HEK293 (cell line): Measurements from ENCODE around the gene ALDH3A1.

ENCODE experiments used
- CTCF ChIP-seq: fragments of 450-650 bp; formaldehyde crosslinking; IDR thresholded peaks from 2 replicates; pipeline ENCODE4 v1.5.1; 2016; ENCODE audit warnings: missing biosample characterization, missing genetic modification characterization
- MEIS1 ChIP-seq: sonication (generic); formaldehyde crosslinking; IDR thresholded peaks from 2 replicates; pipeline ENCODE4 v1.8.1; 2022; ENCODE audit warnings: missing genetic modification reagents, mild to moderate bottlenecking, borderline replicate concordance
- ZNF596 ChIP-seq: fragments of 450-650 bp; IDR thresholded peaks from 2 replicates; pipeline ENCODE4 v1.5.0; 2018; ENCODE audit warnings: missing biosample characterization, mild to moderate bottlenecking, missing genetic modification characterization, moderate library complexity
- ZSCAN5A ChIP-seq: fragments of 450-650 bp; formaldehyde crosslinking; IDR thresholded peaks from 2 replicates; pipeline ENCODE4 v1.5.1; 2016; ENCODE audit warnings: missing biosample characterization, missing genetic modification characterization
- ZXDB ChIP-seq: fragments of 450-650 bp; formaldehyde crosslinking; IDR thresholded peaks from 2 replicates; pipeline ENCODE4 v1.5.1; 2016; ENCODE audit warnings: missing biosample characterization, missing genetic modification characterization

DNA sequence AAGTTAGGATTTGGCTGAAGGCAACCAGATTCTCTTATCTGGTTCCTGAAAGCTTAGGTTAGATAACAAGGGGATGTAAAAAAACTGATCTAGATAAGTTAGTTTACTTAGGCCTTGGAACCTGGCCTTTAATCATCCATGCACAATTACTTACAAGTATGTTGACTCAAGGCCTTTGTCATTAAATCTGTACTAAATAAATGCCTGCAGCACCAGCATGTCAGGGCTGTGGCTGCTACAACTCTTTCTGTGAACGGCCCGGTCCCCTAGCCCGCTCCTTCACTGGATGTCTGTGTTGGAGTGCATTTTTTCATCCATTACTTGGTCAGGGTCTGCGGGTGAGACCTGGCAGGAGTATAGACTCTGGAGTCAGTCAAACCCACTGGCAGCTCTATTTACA lies 48.4 kb upstream of the ALDH3A1 start:
- TF ChIP-seq ZNF596 (tag by site-specific recombination): no peak
- TF ChIP-seq CTCF (tag by site-specific recombination): no peak
- TF ChIP-seq MEIS1 (CRISPR knock-in tag): no peak
- TF ChIP-seq ZXDB (tag by site-specific recombination): no peak
- TF ChIP-seq ZSCAN5A (tag by site-specific recombination): no peak
